ENCODE measurements around the gene NCCRP1.

DNA sequence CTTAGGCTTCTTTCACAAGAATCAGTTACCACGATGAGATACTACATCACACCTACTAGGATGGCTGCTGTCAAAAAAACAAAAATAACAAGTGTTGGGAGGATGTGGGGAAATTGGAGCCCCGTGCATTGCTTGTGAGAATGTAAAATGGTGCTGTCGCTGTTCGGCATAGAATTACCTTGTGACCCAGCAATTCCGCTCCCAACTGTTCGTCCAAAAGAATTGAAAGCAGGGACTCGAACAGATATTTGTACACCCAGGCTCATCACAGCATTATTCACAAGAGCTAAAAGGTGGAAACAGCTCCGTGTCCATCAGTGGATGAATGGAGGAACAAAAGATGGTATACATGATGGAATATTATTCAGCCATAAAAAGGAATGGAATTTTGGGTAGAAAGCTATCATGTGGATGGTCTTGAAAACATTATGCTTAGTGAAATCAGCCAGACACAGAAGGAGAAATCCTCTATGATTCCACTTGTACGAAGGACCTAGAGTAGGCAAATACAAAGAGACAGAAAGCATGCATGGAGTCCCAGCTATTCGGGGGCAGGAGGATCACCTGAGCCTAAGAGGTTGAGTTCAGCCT lies 47.7 kb upstream of the NCCRP1 start:
- TF ChIP-seq POLR2A (IDR thresholded peaks at IDR 0.05): no peak
- TF ChIP-seq, protein P1, sequence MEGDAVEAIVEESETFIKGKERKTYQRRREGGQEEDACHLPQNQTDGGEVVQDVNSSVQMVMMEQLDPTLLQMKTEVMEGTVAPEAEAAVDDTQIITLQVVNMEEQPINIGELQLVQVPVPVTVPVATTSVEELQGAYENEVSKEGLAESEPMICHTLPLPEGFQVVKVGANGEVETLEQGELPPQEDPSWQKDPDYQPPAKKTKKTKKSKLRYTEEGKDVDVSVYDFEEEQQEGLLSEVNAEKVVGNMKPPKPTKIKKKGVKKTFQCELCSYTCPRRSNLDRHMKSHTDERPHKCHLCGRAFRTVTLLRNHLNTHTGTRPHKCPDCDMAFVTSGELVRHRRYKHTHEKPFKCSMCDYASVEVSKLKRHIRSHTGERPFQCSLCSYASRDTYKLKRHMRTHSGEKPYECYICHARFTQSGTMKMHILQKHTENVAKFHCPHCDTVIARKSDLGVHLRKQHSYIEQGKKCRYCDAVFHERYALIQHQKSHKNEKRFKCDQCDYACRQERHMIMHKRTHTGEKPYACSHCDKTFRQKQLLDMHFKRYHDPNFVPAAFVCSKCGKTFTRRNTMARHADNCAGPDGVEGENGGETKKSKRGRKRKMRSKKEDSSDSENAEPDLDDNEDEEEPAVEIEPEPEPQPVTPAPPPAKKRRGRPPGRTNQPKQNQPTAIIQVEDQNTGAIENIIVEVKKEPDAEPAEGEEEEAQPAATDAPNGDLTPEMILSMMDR (IDR thresholded peaks at IDR 0.05): no peak
